Activated CD4-positive, alpha-beta memory T cell treated with anti-CD3 and anti-CD28 coated beads, Interleukin-2, amount 10 ng/mL, durations not matched to agents 7 days and 5 days (primary cell): ENCODE data around the gene FGF21. TPM values are rescaled to one million over a fixed set of nuclear protein-coding genes. Genes with fewer than 3 reads are reported as not detected.

Experiments used
- CTCF ChIA-PET: fragments of 350-600 bp; sonication (Branson Sonifier 250); formaldehyde crosslinking; loops from one replicate; lab custom pipeline; 2021; ENCODE audit warnings: antibody characterized with exemption, inconsistent platforms; lab: Charles Lee
- POLR2A ChIA-PET: fragments of 350-600 bp; sonication (Branson Sonifier 250); formaldehyde crosslinking; loops from one replicate; lab custom pipeline; 2021; ENCODE audit warnings: antibody characterized with exemption; lab: Charles Lee
- DNase-seq: peaks from one replicate; pipeline ENCODE4 v3.0.0-alpha.2; 2020
- H3K27ac Mint-ChIP-seq: one replicate; pipeline ENCODE4 v1.8.0; 2021; ENCODE audit warnings: mild to moderate bottlenecking, mixed read lengths
- H3K27me3 Mint-ChIP-seq: one replicate; pipeline ENCODE4 v1.8.0; 2021; ENCODE audit warnings: mixed read lengths
- H3K36me3 Mint-ChIP-seq: one replicate; pipeline ENCODE4 v1.8.0; 2021; ENCODE audit warnings: low read depth, mixed read lengths
- H3K4me1 Mint-ChIP-seq: one replicate; pipeline ENCODE4 v1.8.0; 2021; ENCODE audit warnings: mixed read lengths
- H3K4me3 Mint-ChIP-seq: one replicate; pipeline ENCODE4 v1.8.0; 2021; ENCODE audit warnings: mild to moderate bottlenecking, mixed read lengths
- H3K9me3 Mint-ChIP-seq: one replicate; pipeline ENCODE4 v1.8.0; 2021; ENCODE audit warnings: mixed read lengths
- total RNA-seq, 2 experiments: library from RNA; stranded (reverse); gene quantifications; one replicate each; pipeline ENCODE4 v1.2.3, GENCODE V29; 2021

Gene FGF21
- total RNA-seq, 2 experiments from 2014 or later: not detected

DNA sequence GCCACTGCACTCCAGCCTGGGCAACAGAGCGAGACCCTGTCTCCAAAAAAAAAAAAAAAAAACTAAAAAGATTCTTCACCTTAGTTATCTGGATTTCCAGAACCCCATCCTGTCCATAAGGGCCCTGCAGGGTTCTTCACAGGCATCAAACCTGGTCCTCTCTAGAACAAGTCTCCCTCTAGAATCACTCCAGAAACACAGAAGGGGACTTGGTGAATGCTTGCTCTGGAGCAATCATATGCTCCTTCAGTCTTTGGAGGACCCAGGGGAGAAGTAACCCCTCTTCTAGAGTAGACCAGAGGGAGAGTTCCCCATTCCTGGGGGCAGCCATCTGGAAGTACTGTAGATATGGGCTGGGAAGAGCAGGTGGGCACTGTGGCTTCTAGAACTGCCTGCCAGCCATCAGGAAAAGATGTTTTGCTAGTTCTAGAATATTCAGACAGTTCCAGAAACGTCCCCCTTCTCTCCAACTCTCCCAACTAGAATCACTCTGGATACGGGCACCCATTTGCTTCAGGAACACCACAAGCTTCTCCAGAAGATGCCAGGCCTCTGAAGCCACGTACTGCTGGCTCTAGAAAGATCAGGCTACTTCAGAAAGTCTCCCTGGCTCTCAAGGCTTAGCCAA, 5.6 kb upstream of the FGF21 start:
- no peaks in the 10 kb centered on the region for H3K36me3 Mint-ChIP-seq
- ChIA-PET POLR2A (interaction anchor here (1.8 kb wide), 1 partner anchor 11 kb away, joined by 4 read pairs; no protein-coding TSS in a partner anchor), CTCF (no interaction called here)
- H3K4me3 Mint-ChIP-seq: no peak overlapping the region
- no peaks in the 10 kb centered on the region for H3K9me3 Mint-ChIP-seq
- peaks cover 29% of the 10 kb centered on the region for H3K27me3 Mint-ChIP-seq
- peaks cover 35% of the 10 kb centered on the region for H3K4me1 Mint-ChIP-seq
- DNase-seq: no peak
- no peak overlapping the region for H3K27ac Mint-ChIP-seq

- Mint-ChIP-seq H3K27me3 (peaks cover 31% of the 10 kb centered on the region), H3K4me3 (no peak overlapping the region), H3K4me1 (peaks cover 34% of the 10 kb centered on the region), H3K36me3 (no peaks in the 10 kb centered on the region), H3K9me3 (no peaks in the 10 kb centered on the region), H3K27ac (no peak overlapping the region)
- POLR2A ChIA-PET: interaction anchor here (1.8 kb wide), 1 partner anchor 11 kb away, joined by 4 read pairs; no protein-coding TSS in a partner anchor
- DNase-seq: no peak
- CTCF ChIA-PET: interaction anchor here (0.8 kb wide), 1 partner anchor 11 kb away, joined by 3 read pairs; no protein-coding TSS in a partner anchor
Measured at GRCh38 chr19:48750351-48750750, 5.0 kb upstream of the FGF21 start.

GRCh38 chr19:48750771-48751504, 4.4 kb upstream of the FGF21 start:
- H3K4me1 Mint-ChIP-seq: peaks cover 30% of the 10 kb centered on the region
- DNase-seq: no peak
- H3K9me3 Mint-ChIP-seq: no peaks in the 10 kb centered on the region
- H3K36me3 Mint-ChIP-seq: no peaks in the 10 kb centered on the region
- CTCF ChIA-PET: interaction anchor here (0.8 kb wide), 1 partner anchor 12 kb away, joined by 3 read pairs; no protein-coding TSS in a partner anchor
- peak overlapping the region; percentile 38 for H3K27ac Mint-ChIP-seq
- POLR2A ChIA-PET: interaction anchor here (1.8 kb wide), 1 partner anchor 12 kb away, joined by 4 read pairs; no protein-coding TSS in a partner anchor
- H3K27me3 Mint-ChIP-seq: peaks cover 30% of the 10 kb centered on the region
- no peak overlapping the region for H3K4me3 Mint-ChIP-seq

- CTCF ChIA-PET: interaction anchor here (0.9 kb wide), 1 partner anchor 36 kb away, joined by 3 read pairs; no protein-coding TSS in a partner anchor
- DNase-seq: peak; percentile 41
Measured at GRCh38 chr19:48751845-48752495, 3.4 kb upstream of the FGF21 start.

GRCh38 chr19:48752496-48753365, 2.6 kb upstream of the FGF21 start, which contains the start of gene FUT1:
TSS of gene FUT1 (minus strand) at chr19:48752641. CDS start at chr19:48751281, 1,360 bp downstream.
- Mint-ChIP-seq H3K9me3 (no peaks in the 10 kb centered on the region), H3K4me1 (peaks cover 22% of the 10 kb centered on the region), H3K27ac (no peak within 1 kb of the TSS), H3K4me3 (peak within 1 kb of the TSS; percentile 62), H3K36me3 (no peaks in the 10 kb centered on the region), H3K27me3 (peaks cover 26% of the 10 kb centered on the region)
- peak; percentile 50 for DNase-seq
- ChIA-PET CTCF (interaction anchor here (0.9 kb wide), 1 partner anchor 35 kb away, joined by 3 read pairs; no protein-coding TSS in a partner anchor), POLR2A (no interaction called here)

More at GRCh38 chr19:48751845-48752495, 3.4 kb upstream of the FGF21 start:
- H3K27ac Mint-ChIP-seq: no peak overlapping the region
- H3K27me3 Mint-ChIP-seq: peaks cover 26% of the 10 kb centered on the region
- H3K4me3 Mint-ChIP-seq: peak overlapping the region; percentile 62
- H3K4me1 Mint-ChIP-seq: peaks cover 25% of the 10 kb centered on the region
- POLR2A ChIA-PET: no interaction called here
- H3K36me3 Mint-ChIP-seq: no peaks in the 10 kb centered on the region
- H3K9me3 Mint-ChIP-seq: no peaks in the 10 kb centered on the region

GRCh38 chr19:48755787-48756186, 463 bp downstream of the FGF21 start:
- no peak overlapping the region for H3K27ac Mint-ChIP-seq
- no peaks in the 10 kb centered on the region for H3K36me3 Mint-ChIP-seq
- CTCF ChIA-PET: interaction anchor here (0.7 kb wide), 1 partner anchor 23 kb away, joined by 3 read pairs; no protein-coding TSS in a partner anchor
- H3K9me3 Mint-ChIP-seq: no peaks in the 10 kb centered on the region
- H3K27me3 Mint-ChIP-seq: peaks cover 31% of the 10 kb centered on the region
- no peak for DNase-seq
- POLR2A ChIA-PET: no interaction called here
- H3K4me1 Mint-ChIP-seq: peaks cover 31% of the 10 kb centered on the region
- no peak overlapping the region for H3K4me3 Mint-ChIP-seq

DNA sequence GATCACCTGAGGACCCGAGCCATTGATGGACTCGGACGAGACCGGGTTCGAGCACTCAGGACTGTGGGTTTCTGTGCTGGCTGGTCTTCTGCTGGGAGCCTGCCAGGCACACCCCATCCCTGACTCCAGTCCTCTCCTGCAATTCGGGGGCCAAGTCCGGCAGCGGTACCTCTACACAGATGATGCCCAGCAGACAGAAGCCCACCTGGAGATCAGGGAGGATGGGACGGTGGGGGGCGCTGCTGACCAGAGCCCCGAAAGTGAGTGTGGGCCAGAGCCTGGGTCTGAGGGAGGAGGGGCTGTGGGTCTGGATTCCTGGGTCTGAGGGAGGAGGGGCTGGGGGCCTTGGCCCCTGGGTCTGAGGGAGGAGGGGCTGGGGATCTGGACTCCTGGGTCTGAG, 888 bp downstream of the FGF21 start:
- CTCF ChIA-PET: interaction anchor here (0.7 kb wide), 1 partner anchor 23 kb away, joined by 3 read pairs; no protein-coding TSS in a partner anchor

DNA sequence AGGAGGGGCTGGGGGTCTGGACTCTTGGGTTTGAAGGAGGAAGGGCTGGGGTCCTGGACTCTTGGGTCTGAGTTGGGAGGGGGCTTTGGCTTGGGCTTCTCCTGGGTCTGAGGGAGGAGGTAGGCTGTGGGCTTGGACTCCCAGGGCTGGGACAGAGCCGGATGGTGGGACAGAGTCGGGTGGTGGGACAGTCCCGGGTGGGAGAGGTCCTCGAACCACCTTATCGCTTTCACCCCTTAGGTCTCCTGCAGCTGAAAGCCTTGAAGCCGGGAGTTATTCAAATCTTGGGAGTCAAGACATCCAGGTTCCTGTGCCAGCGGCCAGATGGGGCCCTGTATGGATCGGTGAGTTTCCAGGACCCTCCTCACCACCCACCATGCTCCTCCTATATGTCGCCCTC, 1.4 kb downstream of the FGF21 start:
- no peak for DNase-seq
- POLR2A ChIA-PET: no interaction called here
- no peaks in the 10 kb centered on the region for H3K36me3 Mint-ChIP-seq
- H3K4me1 Mint-ChIP-seq: peaks cover 27% of the 10 kb centered on the region
- H3K9me3 Mint-ChIP-seq: no peaks in the 10 kb centered on the region
- peaks cover 33% of the 10 kb centered on the region for H3K27me3 Mint-ChIP-seq
- H3K27ac Mint-ChIP-seq: no peak overlapping the region
- CTCF ChIA-PET: no interaction called here
- no peak overlapping the region for H3K4me3 Mint-ChIP-seq

More for the DNA sequence above, 888 bp downstream of the FGF21 start:
- Mint-ChIP-seq H3K27me3 (peaks cover 31% of the 10 kb centered on the region), H3K4me3 (no peak overlapping the region), H3K27ac (no peak overlapping the region), H3K9me3 (no peaks in the 10 kb centered on the region), H3K4me1 (peaks cover 29% of the 10 kb centered on the region), H3K36me3 (no peaks in the 10 kb centered on the region)
- POLR2A ChIA-PET: no interaction called here
- no peak for DNase-seq

DNA sequence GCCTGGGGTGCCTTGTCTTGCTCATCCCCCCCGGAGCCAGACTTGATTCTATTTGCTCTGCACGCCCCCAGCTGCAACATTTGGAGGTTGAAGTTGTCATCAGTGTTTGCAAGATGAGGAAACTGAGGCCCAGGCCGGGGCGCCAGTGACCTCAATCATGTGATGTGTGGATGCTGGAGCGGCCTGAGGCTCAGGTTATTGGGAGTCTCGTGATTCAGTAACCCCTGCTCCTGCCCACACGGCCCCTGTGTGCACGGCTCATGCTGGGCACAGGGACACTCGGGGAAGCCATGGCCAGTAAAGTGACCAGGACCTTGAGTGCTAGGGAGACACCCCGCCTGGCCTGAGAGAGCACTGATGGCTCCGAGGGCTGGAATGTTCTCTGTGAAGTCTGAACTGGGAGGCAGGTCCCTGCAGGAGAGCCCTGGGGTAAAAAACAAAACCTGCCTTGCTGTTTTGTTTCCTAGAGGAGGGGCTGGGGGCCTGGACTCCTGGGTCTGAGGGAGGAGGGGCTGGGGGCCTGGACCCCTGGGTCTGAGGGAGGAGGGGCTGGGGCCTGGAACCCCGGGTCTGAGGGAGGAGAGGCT, 1.9 kb downstream of the FGF21 start:
- no peaks in the 10 kb centered on the region for H3K36me3 Mint-ChIP-seq
- CTCF ChIA-PET: no interaction called here
- no peaks in the 10 kb centered on the region for H3K9me3 Mint-ChIP-seq
- no peak for DNase-seq
- H3K27me3 Mint-ChIP-seq: peaks cover 31% of the 10 kb centered on the region
- POLR2A ChIA-PET: no interaction called here
- H3K27ac Mint-ChIP-seq: no peak overlapping the region
- no peak overlapping the region for H3K4me3 Mint-ChIP-seq
- peaks cover 25% of the 10 kb centered on the region for H3K4me1 Mint-ChIP-seq

GRCh38 chr19:48757741-48758144, 2.4 kb downstream of the FGF21 start:
- H3K9me3 Mint-ChIP-seq: no peaks in the 10 kb centered on the region
- no peak for DNase-seq
- H3K4me1 Mint-ChIP-seq: peaks cover 24% of the 10 kb centered on the region
- H3K4me3 Mint-ChIP-seq: no peak overlapping the region
- no peak overlapping the region for H3K27ac Mint-ChIP-seq
- H3K36me3 Mint-ChIP-seq: no peaks in the 10 kb centered on the region
- ChIA-PET CTCF (no interaction called here), POLR2A (no interaction called here)
- H3K27me3 Mint-ChIP-seq: peaks cover 32% of the 10 kb centered on the region

GRCh38 chr19:48760504-48761205, 5.3 kb downstream of the FGF21 start:
- no peaks in the 10 kb centered on the region for H3K36me3 Mint-ChIP-seq
- H3K4me3 Mint-ChIP-seq: no peak overlapping the region
- no peaks in the 10 kb centered on the region for H3K9me3 Mint-ChIP-seq
- peaks cover 20% of the 10 kb centered on the region for H3K27me3 Mint-ChIP-seq
- ChIA-PET CTCF (interaction anchor here (0.5 to 1.0 kb wide), 2 partner anchors 121 to 233 kb away, joined by 3 read pairs; partner anchors contain the start of genes GYS1 and RUVBL2), POLR2A (interaction anchor here (0.7 to 1.0 kb wide), 2 partner anchors 34 to 811 kb away, joined by 3 read pairs; no protein-coding TSS in a partner anchor)
- H3K4me1 Mint-ChIP-seq: peaks cover 10% of the 10 kb centered on the region
- no peak for DNase-seq
- H3K27ac Mint-ChIP-seq: no peak overlapping the region
